ENCODE data around the gene SZT2.

The SZT2 gene

GRCh38 chr1:43392702-43393101 is 3.0 kb downstream of the SZT2 start:
- H2AK5ac ChIP-seq (ENCODE audit: low read length): no peak overlapping the region
- no peak overlapping the region for H3K23ac ChIP-seq (ENCODE audit: low read length)
- H4K12ac ChIP-seq (ENCODE audit: low read depth, low read length): no peak overlapping the region
- no peaks in the 10 kb centered on the region for H3K9me3 ChIP-seq (ENCODE audit: insufficient read depth, low read depth, low read length)
- H3K18ac ChIP-seq (ENCODE audit: low read length): no peak overlapping the region
- peaks cover 10% of the 10 kb centered on the region for H3K79me1 ChIP-seq (ENCODE audit: low read length)
- no peak overlapping the region for H4K8ac ChIP-seq (ENCODE audit: low read depth, low read length)
- no peak overlapping the region for H2BK120ac ChIP-seq (ENCODE audit: insufficient read depth, low read length, poor library complexity)
- no peak overlapping the region for H2AFZ ChIP-seq (ENCODE audit: insufficient read depth, low read length, poor library complexity)
- H3K79me2 ChIP-seq (ENCODE audit: control insufficient read depth, insufficient read depth, low read length, poor library complexity): peaks cover 13% of the 10 kb centered on the region
- H3K27ac ChIP-seq (ENCODE audit: low read depth, low read length): no peak overlapping the region
- no peak overlapping the region for H3K4ac ChIP-seq (ENCODE audit: low read depth, low read length)
- peak in 1 of 2 donors; percentile 57 for DNase-seq
- H3K4me2 ChIP-seq (ENCODE audit: low read length): no peak overlapping the region
- WGBS (ENCODE audit: extremely low coverage, insufficient coverage, insufficient read length): no CpG with 5 or more reads among the region's 3 CpGs
- no peak overlapping the region for H4K91ac ChIP-seq (ENCODE audit: low read depth, low read length)
- H3K14ac ChIP-seq (ENCODE audit: low read length): no peak overlapping the region
- no peak overlapping the region for H2BK12ac ChIP-seq (ENCODE audit: low read length)
- no peaks in the 10 kb centered on the region for H3K27me3 ChIP-seq (ENCODE audit: insufficient read depth, low read length)
- no peaks in the 10 kb centered on the region for H3K36me3 ChIP-seq (ENCODE audit: control insufficient read depth in 1 of 2, insufficient read depth in 2 of 2, low read length in 2 of 2)
- no peak overlapping the region for H3K9ac ChIP-seq (ENCODE audit: low read length)
- peaks cover 6% of the 10 kb centered on the region in 2 experiments for H3K4me1 ChIP-seq (ENCODE audit: control insufficient read depth in 1 of 2, insufficient read depth in 2 of 2, low read length in 2 of 2)
- H3K4me3 ChIP-seq (ENCODE audit: low read depth, low read length): no peak overlapping the region
- no peak overlapping the region for H2BK5ac ChIP-seq (ENCODE audit: low read depth, low read length, poor library complexity)

- H3K79me2 ChIP-seq (ENCODE audit: control insufficient read depth, insufficient read depth, low read length, poor library complexity): no peaks in the 10 kb centered on the region
- H3K4me2 ChIP-seq (ENCODE audit: low read length): no peak overlapping the region
- no CpG with 5 or more reads among the region's 4 CpGs for whole genome bisulfite sequencing (ENCODE audit: extremely low coverage, insufficient coverage, insufficient read length)
- H3K9me3 ChIP-seq (ENCODE audit: insufficient read depth, low read depth, low read length): no peaks in the 10 kb centered on the region
- no peaks in the 10 kb centered on the region for H3K4me1 ChIP-seq (ENCODE audit: control insufficient read depth in 1 of 2, insufficient read depth in 2 of 2, low read length in 2 of 2)
- no peaks in the 10 kb centered on the region for H3K79me1 ChIP-seq (ENCODE audit: low read length)
- no peaks in the 10 kb centered on the region for H3K27me3 ChIP-seq (ENCODE audit: insufficient read depth, low read length)
- H3K9ac ChIP-seq (ENCODE audit: low read length): no peak overlapping the region
- no peak overlapping the region for H4K91ac ChIP-seq (ENCODE audit: low read depth, low read length)
- H3K23ac ChIP-seq (ENCODE audit: low read length): no peak overlapping the region
- H3K18ac ChIP-seq (ENCODE audit: low read length): no peak overlapping the region
- H3K4ac ChIP-seq (ENCODE audit: low read depth, low read length): no peak overlapping the region
- H4K8ac ChIP-seq (ENCODE audit: low read depth, low read length): no peak overlapping the region
- H2BK12ac ChIP-seq (ENCODE audit: low read length): no peak overlapping the region
- no peak overlapping the region for H2AFZ ChIP-seq (ENCODE audit: insufficient read depth, low read length, poor library complexity)
- no peak overlapping the region for H4K12ac ChIP-seq (ENCODE audit: low read depth, low read length)
- no peak overlapping the region for H3K4me3 ChIP-seq (ENCODE audit: low read depth, low read length)
- H3K36me3 ChIP-seq (ENCODE audit: control insufficient read depth in 1 of 2, insufficient read depth in 2 of 2, low read length in 2 of 2): no peaks in the 10 kb centered on the region
- H3K14ac ChIP-seq (ENCODE audit: low read length): no peak overlapping the region
- no peak overlapping the region for H2BK120ac ChIP-seq (ENCODE audit: insufficient read depth, low read length, poor library complexity)
- no peak overlapping the region for H3K27ac ChIP-seq (ENCODE audit: low read depth, low read length)
- no peak overlapping the region for H2AK5ac ChIP-seq (ENCODE audit: low read length)
- H2BK5ac ChIP-seq (ENCODE audit: low read depth, low read length, poor library complexity): no peak overlapping the region
- peak in 1 of 2 donors; percentile 31 for DNase-seq
These were observed 5.8 kb downstream of the SZT2 start for GRCh38 chr1:43395523-43395922.

- Histone ChIP-seq H3K9ac (ENCODE audit: low read length) (no peak overlapping the region), H3K4me1 (ENCODE audit: control insufficient read depth in 1 of 2, insufficient read depth in 2 of 2, low read length in 2 of 2) (no peaks in the 10 kb centered on the region), H4K91ac (ENCODE audit: low read depth, low read length) (no peak overlapping the region), H2BK120ac (ENCODE audit: insufficient read depth, low read length, poor library complexity) (no peak overlapping the region), H3K36me3 (ENCODE audit: control insufficient read depth in 1 of 2, insufficient read depth in 2 of 2, low read length in 2 of 2) (no peaks in the 10 kb centered on the region), H4K8ac (ENCODE audit: low read depth, low read length) (no peak overlapping the region), H3K4me2 (ENCODE audit: low read length) (no peak overlapping the region), H3K79me2 (ENCODE audit: control insufficient read depth, insufficient read depth, low read length, poor library complexity) (no peaks in the 10 kb centered on the region), H3K23ac (ENCODE audit: low read length) (no peak overlapping the region), H2BK12ac (ENCODE audit: low read length) (no peak overlapping the region), H3K14ac (ENCODE audit: low read length) (no peak overlapping the region), H2AK5ac (ENCODE audit: low read length) (no peak overlapping the region), H2AFZ (ENCODE audit: insufficient read depth, low read length, poor library complexity) (no peak overlapping the region), H3K4me3 (ENCODE audit: low read depth, low read length) (no peak overlapping the region), H4K12ac (ENCODE audit: low read depth, low read length) (no peak overlapping the region), H2BK5ac (ENCODE audit: low read depth, low read length, poor library complexity) (no peak overlapping the region), H3K4ac (ENCODE audit: low read depth, low read length) (no peak overlapping the region), H3K9me3 (ENCODE audit: insufficient read depth, low read depth, low read length) (no peaks in the 10 kb centered on the region), H3K18ac (ENCODE audit: low read length) (no peak overlapping the region), H3K27ac (ENCODE audit: low read depth, low read length) (no peak overlapping the region), H3K27me3 (ENCODE audit: insufficient read depth, low read length) (no peaks in the 10 kb centered on the region), H3K79me1 (ENCODE audit: low read length) (no peaks in the 10 kb centered on the region)
- no peak for DNase-seq
- no CpG with 5 or more reads among the region's 1 CpG for WGBS (ENCODE audit: extremely low coverage, insufficient coverage, insufficient read length)
These were observed 6.4 kb downstream of the SZT2 start for GRCh38 chr1:43396059-43396458.

- Histone ChIP-seq H3K14ac (ENCODE audit: low read length) (no peak overlapping the region), H3K23ac (ENCODE audit: low read length) (no peak overlapping the region), H3K27me3 (ENCODE audit: insufficient read depth, low read length) (no peaks in the 10 kb centered on the region), H2BK120ac (ENCODE audit: insufficient read depth, low read length, poor library complexity) (no peak overlapping the region), H4K91ac (ENCODE audit: low read depth, low read length) (no peak overlapping the region), H3K9ac (ENCODE audit: low read length) (no peak overlapping the region), H3K27ac (ENCODE audit: low read depth, low read length) (no peak overlapping the region), H3K4me3 (ENCODE audit: low read depth, low read length) (no peak overlapping the region), H2BK12ac (ENCODE audit: low read length) (no peak overlapping the region), H4K12ac (ENCODE audit: low read depth, low read length) (no peak overlapping the region), H3K4ac (ENCODE audit: low read depth, low read length) (no peak overlapping the region), H3K79me2 (ENCODE audit: control insufficient read depth, insufficient read depth, low read length, poor library complexity) (no peaks in the 10 kb centered on the region), H3K18ac (ENCODE audit: low read length) (no peak overlapping the region), H2BK5ac (ENCODE audit: low read depth, low read length, poor library complexity) (no peak overlapping the region), H4K8ac (ENCODE audit: low read depth, low read length) (no peak overlapping the region), H3K79me1 (ENCODE audit: low read length) (no peaks in the 10 kb centered on the region), H2AFZ (ENCODE audit: insufficient read depth, low read length, poor library complexity) (no peak overlapping the region), H3K4me1 (ENCODE audit: control insufficient read depth in 1 of 2, insufficient read depth in 2 of 2, low read length in 2 of 2) (no peaks in the 10 kb centered on the region), H2AK5ac (ENCODE audit: low read length) (no peak overlapping the region), H3K9me3 (ENCODE audit: insufficient read depth, low read depth, low read length) (no peaks in the 10 kb centered on the region), H3K4me2 (ENCODE audit: low read length) (no peak overlapping the region), H3K36me3 (ENCODE audit: control insufficient read depth in 1 of 2, insufficient read depth in 2 of 2, low read length in 2 of 2) (peaks cover 2 to 4% of the 10 kb centered on the region in 2 experiments)
- no CpG with 5 or more reads among the region's 3 CpGs for WGBS (ENCODE audit: extremely low coverage, insufficient coverage, insufficient read length)
- DNase-seq: no peak
These were observed 8.5 kb downstream of the SZT2 start for GRCh38 chr1:43398227-43398626.

All from trophoblast cell (in vitro differentiated cells and primary cell).